A673 (cell line): Measurements from ENCODE around the gene DPP7.

ENCODE experiments used
- EZH2 ChIP-seq: fragments of 200-600 bp; sonication (generic); IDR thresholded peaks from 2 replicates; pipeline ENCODE4 v1.6.1; 2017; ENCODE audit warnings: borderline replicate concordance, low read depth, mild to moderate bottlenecking, mixed read lengths, antibody characterized with exemption, low read length; ENCODE audit not compliant: poor library complexity, severe bottlenecking
- TF ChIP-seq, protein P1 (sequence below): fragments of 300-800, 200-600 bp; sonication (generic); conservative IDR thresholded peaks from 2 replicates; pipeline ENCODE4 v1.5.1; 2017; ENCODE audit warnings: low read depth, mild to moderate bottlenecking, antibody characterized with exemption, low read length, moderate library complexity, mixed read lengths

DNA sequence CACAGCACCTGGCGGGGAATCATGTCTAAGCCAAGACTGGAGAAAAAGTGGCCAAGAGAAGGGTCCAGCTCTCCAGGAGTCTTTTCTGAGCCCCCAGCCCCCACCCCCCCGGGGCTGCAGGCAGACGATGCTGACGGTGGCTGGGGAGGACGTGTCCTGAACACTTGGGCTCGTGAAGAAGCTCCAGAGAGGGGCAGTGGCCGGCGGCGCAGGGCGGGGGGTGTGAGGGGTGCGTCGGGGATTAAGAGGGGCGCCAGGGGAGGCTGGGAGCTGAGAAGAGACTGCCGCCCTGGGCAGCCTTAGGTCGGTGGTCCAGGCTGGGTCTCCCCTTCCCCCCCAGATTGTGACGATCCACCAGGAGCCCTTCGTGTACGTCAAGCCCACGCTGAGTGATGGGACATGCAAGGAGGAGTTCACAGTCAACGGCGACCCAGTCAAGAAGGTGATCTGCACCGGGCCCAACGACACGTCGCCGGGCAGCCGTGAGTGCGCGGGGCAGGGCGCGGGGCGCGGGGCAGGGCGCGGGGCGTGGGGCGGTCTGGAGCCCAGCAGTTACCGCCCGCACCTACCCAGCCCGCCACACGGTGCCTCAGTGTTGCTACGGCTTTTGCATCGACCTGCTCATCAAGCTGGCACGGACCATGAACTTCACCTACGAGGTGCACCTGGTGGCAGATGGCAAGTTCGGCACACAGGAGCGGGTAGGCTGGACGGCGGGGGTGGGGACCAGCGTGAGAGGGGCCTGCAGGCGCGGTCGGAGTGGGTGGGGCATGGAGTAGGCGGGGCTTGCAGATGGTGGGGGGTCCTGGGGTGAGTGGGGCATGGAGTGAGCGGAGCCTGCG lies 46.4 kb upstream of the DPP7 start:
- TF ChIP-seq, protein P1, sequence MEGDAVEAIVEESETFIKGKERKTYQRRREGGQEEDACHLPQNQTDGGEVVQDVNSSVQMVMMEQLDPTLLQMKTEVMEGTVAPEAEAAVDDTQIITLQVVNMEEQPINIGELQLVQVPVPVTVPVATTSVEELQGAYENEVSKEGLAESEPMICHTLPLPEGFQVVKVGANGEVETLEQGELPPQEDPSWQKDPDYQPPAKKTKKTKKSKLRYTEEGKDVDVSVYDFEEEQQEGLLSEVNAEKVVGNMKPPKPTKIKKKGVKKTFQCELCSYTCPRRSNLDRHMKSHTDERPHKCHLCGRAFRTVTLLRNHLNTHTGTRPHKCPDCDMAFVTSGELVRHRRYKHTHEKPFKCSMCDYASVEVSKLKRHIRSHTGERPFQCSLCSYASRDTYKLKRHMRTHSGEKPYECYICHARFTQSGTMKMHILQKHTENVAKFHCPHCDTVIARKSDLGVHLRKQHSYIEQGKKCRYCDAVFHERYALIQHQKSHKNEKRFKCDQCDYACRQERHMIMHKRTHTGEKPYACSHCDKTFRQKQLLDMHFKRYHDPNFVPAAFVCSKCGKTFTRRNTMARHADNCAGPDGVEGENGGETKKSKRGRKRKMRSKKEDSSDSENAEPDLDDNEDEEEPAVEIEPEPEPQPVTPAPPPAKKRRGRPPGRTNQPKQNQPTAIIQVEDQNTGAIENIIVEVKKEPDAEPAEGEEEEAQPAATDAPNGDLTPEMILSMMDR: no peak
- no peak for TF ChIP-seq EZH2
